ENCODE data around the gene BICC1.

Gene BICC1

GRCh38 chr10:58575491-58575890 is 62.8 kb downstream of the BICC1 start:
- no peak overlapping the region for H3K4me2 ChIP-seq (ENCODE audit: low read length)
- H4K20me1 ChIP-seq (ENCODE audit: insufficient read depth, low read length), result no peaks in the 10 kb centered on the region
- no peak overlapping the region for H3K9ac ChIP-seq (ENCODE audit: low read length)
- no peak overlapping the region for H3K27ac ChIP-seq (ENCODE audit: low read depth, low read length, poor library complexity, severe bottlenecking)
- TF ChIP-seq EZH2 (IDR thresholded peaks at IDR 0.05; ENCODE audit: borderline replicate concordance, low read length) (no peak), CTCF (IDR thresholded peaks at IDR 0.05; ENCODE audit: low read length) (no peak)
- H3K4me3 ChIP-seq (ENCODE audit: low read depth, low read length, poor library complexity, severe bottlenecking), result no peak overlapping the region
- H3K27me3 ChIP-seq (ENCODE audit: insufficient read depth, low read length), result no peaks in the 10 kb centered on the region
- no peaks in the 10 kb centered on the region for H3K79me2 ChIP-seq (ENCODE audit: insufficient read depth, low read length)
- no peaks in the 10 kb centered on the region for H3K9me3 ChIP-seq (ENCODE audit: low read length)
- no peaks in the 10 kb centered on the region for H3K9me2 ChIP-seq (ENCODE audit: low read depth, low read length)
- H3K36me3 ChIP-seq (ENCODE audit: insufficient read depth, low read length), result no peaks in the 10 kb centered on the region
- no peaks in the 10 kb centered on the region for H3F3A ChIP-seq (ENCODE audit: insufficient read depth, low read length)
- H2AFZ ChIP-seq (ENCODE audit: low read length), result no peak overlapping the region
- no peaks in the 10 kb centered on the region for H3K4me1 ChIP-seq (ENCODE audit: insufficient read depth, low read length, severe bottlenecking)

- no peak overlapping the region for H3K4me3 ChIP-seq (ENCODE audit: low read depth, low read length, poor library complexity, severe bottlenecking)
- no peaks in the 10 kb centered on the region for H3F3A ChIP-seq (ENCODE audit: insufficient read depth, low read length)
- H4K20me1 ChIP-seq (ENCODE audit: insufficient read depth, low read length), result no peaks in the 10 kb centered on the region
- no peak overlapping the region for H2AFZ ChIP-seq (ENCODE audit: low read length)
- no peak overlapping the region for H3K27ac ChIP-seq (ENCODE audit: low read depth, low read length, poor library complexity, severe bottlenecking)
- H3K9me2 ChIP-seq (ENCODE audit: low read depth, low read length), result no peaks in the 10 kb centered on the region
- no peaks in the 10 kb centered on the region for H3K9me3 ChIP-seq (ENCODE audit: low read length)
- H3K4me2 ChIP-seq (ENCODE audit: low read length), result no peak overlapping the region
- H3K27me3 ChIP-seq (ENCODE audit: insufficient read depth, low read length), result no peaks in the 10 kb centered on the region
- no peaks in the 10 kb centered on the region for H3K36me3 ChIP-seq (ENCODE audit: insufficient read depth, low read length)
- TF ChIP-seq CTCF (IDR thresholded peaks at IDR 0.05; ENCODE audit: low read length), result no peak
- TF ChIP-seq EZH2 (IDR thresholded peaks at IDR 0.05; ENCODE audit: borderline replicate concordance, low read length), result no peak
- no peaks in the 10 kb centered on the region for H3K79me2 ChIP-seq (ENCODE audit: insufficient read depth, low read length)
- no peak overlapping the region for H3K9ac ChIP-seq (ENCODE audit: low read length)
- no peaks in the 10 kb centered on the region for H3K4me1 ChIP-seq (ENCODE audit: insufficient read depth, low read length, severe bottlenecking)
These were observed 64.2 kb downstream of the BICC1 start for GRCh38 chr10:58576751-58577436.

GRCh38 chr10:58577437-58577777 is 64.7 kb downstream of the BICC1 start:
- Histone ChIP-seq H3K79me2 (ENCODE audit: insufficient read depth, low read length) (no peaks in the 10 kb centered on the region), H4K20me1 (ENCODE audit: insufficient read depth, low read length) (no peaks in the 10 kb centered on the region), H3K36me3 (ENCODE audit: insufficient read depth, low read length) (no peaks in the 10 kb centered on the region), H3K9me2 (ENCODE audit: low read depth, low read length) (no peaks in the 10 kb centered on the region), H3K27me3 (ENCODE audit: insufficient read depth, low read length) (no peaks in the 10 kb centered on the region), H3K9me3 (ENCODE audit: low read length) (no peaks in the 10 kb centered on the region), H3K4me3 (ENCODE audit: low read depth, low read length, poor library complexity, severe bottlenecking) (no peak overlapping the region), H3K4me1 (ENCODE audit: insufficient read depth, low read length, severe bottlenecking) (no peaks in the 10 kb centered on the region), H3K4me2 (ENCODE audit: low read length) (no peak overlapping the region), H3K27ac (ENCODE audit: low read depth, low read length, poor library complexity, severe bottlenecking) (no peak overlapping the region), H3F3A (ENCODE audit: insufficient read depth, low read length) (no peaks in the 10 kb centered on the region), H3K9ac (ENCODE audit: low read length) (no peak overlapping the region), H2AFZ (ENCODE audit: low read length) (no peak overlapping the region)
- TF ChIP-seq CTCF (IDR thresholded peaks at IDR 0.05; ENCODE audit: low read length), result no peak
- no peak for TF ChIP-seq EZH2 (IDR thresholded peaks at IDR 0.05; ENCODE audit: borderline replicate concordance, low read length)

Data from OCI-LY1 (cell line).